AG04450 (cell line): ENCODE measurements around the gene KYAT1. TPM values are rescaled to one million over a fixed set of nuclear protein-coding genes. Genes with fewer than 3 reads are reported as not detected.

Source experiments
- CTCF ChIA-PET: fragments of 300-600, 350-600 bp; formaldehyde crosslinking; extraction: SDS; loops from one replicate; lab custom pipeline; 2022; ENCODE audit warnings: antibody characterized with exemption, inconsistent platforms; lab: Charles Lee
- POLR2A ChIA-PET: fragments of 350-600 bp; formaldehyde crosslinking; extraction: SDS; loops from one replicate; lab custom pipeline; 2021; ENCODE audit warnings: antibody characterized with exemption, inconsistent platforms; lab: Yijun Ruan, JAX
- DNase-seq: peaks from one replicate; pipeline ENCODE4 v3.0.0-alpha.2; 2011; ENCODE audit warnings: low read depth, low spot score
- H3K27ac ChIP-seq: one replicate; pipeline ENCODE4 v1.5.1; 2012; ENCODE audit warnings: low read depth, low read length, control low read depth
- H3K27me3 ChIP-seq: one replicate; pipeline ENCODE4 v1.6.0; 2012; ENCODE audit warnings: low read length; ENCODE audit not compliant: control insufficient read depth, insufficient read depth
- H3K4me3 ChIP-seq: 2 replicates; pipeline ENCODE4 v1.5.1; 2011; ENCODE audit warnings: mild to moderate bottlenecking, low read depth, low read length, control low read depth
- H3K9me3 ChIP-seq: 2 replicates; pipeline ENCODE4 v1.5.1; 2012; ENCODE audit warnings: low read length; ENCODE audit not compliant: control insufficient read depth, insufficient read depth
- polyA plus RNA-seq: library from polyadenylated mRNA; depleted of rRNA; stranded (reverse); fragments of >200 nt; gene quantifications from 2 replicates; pipeline ENCODE4 v1.2.3, GENCODE V29; 2011
- TF ChIP-seq, protein P1 (sequence below): IDR thresholded peaks from 2 replicates; pipeline ENCODE4 v1.5.1; 2011; ENCODE audit warnings: low read depth, low read length, control low read depth, inconsistent platforms

Gene KYAT1
- polyA plus RNA-seq, 1 experiment = 5.2 TPM

DNA sequence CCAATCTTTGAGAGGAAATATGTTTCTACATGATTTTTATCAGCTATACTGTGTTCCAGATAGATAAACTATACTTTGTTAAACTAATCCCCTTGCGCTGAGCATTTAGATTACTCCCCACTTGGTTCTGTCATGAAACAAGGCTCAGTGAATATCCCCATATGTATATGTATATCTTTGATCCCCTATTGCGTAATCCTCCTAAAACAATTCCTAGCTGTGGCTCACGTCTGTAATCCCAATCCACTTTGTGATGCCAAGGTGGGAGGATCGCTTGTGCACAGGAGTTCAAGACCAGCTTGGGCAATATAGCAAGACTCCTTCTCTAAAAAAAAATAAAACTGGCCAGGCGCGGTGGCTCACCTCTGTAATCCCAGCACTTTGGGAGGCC is 41.7 kb upstream of the KYAT1 start:
- Histone ChIP-seq H3K4me3 (no peak overlapping the region), H3K27ac (no peak overlapping the region), H3K9me3 (no peaks in the 10 kb centered on the region), H3K27me3 (no peaks in the 10 kb centered on the region)
- ChIA-PET CTCF (interaction anchor here (0.7 to 4.3 kb wide), 3 partner anchors 41 to 105 kb away, joined by 3 to 14 read pairs (median 4); partner anchors contain the start of gene ENDOG), POLR2A (interaction anchor here (0.7 kb wide), 1 partner anchor 115 kb away, joined by 4 read pairs; no protein-coding TSS in a partner anchor)
- DNase-seq = no peak
- TF ChIP-seq, protein P1, sequence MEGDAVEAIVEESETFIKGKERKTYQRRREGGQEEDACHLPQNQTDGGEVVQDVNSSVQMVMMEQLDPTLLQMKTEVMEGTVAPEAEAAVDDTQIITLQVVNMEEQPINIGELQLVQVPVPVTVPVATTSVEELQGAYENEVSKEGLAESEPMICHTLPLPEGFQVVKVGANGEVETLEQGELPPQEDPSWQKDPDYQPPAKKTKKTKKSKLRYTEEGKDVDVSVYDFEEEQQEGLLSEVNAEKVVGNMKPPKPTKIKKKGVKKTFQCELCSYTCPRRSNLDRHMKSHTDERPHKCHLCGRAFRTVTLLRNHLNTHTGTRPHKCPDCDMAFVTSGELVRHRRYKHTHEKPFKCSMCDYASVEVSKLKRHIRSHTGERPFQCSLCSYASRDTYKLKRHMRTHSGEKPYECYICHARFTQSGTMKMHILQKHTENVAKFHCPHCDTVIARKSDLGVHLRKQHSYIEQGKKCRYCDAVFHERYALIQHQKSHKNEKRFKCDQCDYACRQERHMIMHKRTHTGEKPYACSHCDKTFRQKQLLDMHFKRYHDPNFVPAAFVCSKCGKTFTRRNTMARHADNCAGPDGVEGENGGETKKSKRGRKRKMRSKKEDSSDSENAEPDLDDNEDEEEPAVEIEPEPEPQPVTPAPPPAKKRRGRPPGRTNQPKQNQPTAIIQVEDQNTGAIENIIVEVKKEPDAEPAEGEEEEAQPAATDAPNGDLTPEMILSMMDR = no peak

- Histone ChIP-seq H3K9me3 (no peaks in the 10 kb centered on the region), H3K4me3 (peak overlapping the region; percentile 56), H3K27me3 (no peaks in the 10 kb centered on the region), H3K27ac (peak overlapping the region; percentile 52)
- DNase-seq = no peak
- ChIA-PET POLR2A (interaction anchor here (0.6 to 0.8 kb wide), 5 partner anchors 15 to 159 kb away, joined by 3 to 6 read pairs (median 5); partner anchors contain the start of gene DOLPP1), CTCF (interaction anchor here (0.8 to 4.3 kb wide), 3 partner anchors 59 to 106 kb away, joined by 3 to 14 read pairs (median 5); partner anchors contain the start of genes ENDOG and SH3GLB2)
- TF ChIP-seq, protein P1 = peak; percentile 7; the same call in 1 of the 2 replicates
These were observed 40.4 kb upstream of the KYAT1 start for GRCh38 chr9:128921881-128922763.

- Histone ChIP-seq H3K27ac (peak within 1 kb of the TSS; percentile 52), H3K9me3 (no peaks in the 10 kb centered on the region; the same call in 1 of the 2 replicates), H3K4me3 (peak within 1 kb of the TSS; percentile 56), H3K27me3 (no peaks in the 10 kb centered on the region)
- TF ChIP-seq, protein P1 = no peak
- POLR2A ChIA-PET = interaction anchor here (0.5 to 1.0 kb wide), 2 partner anchors 19 to 28 kb away, joined by 3 read pairs; no protein-coding TSS in a partner anchor
- CTCF ChIA-PET = interaction anchor here (0.6 kb wide), 1 partner anchor 52 kb away, joined by 3 read pairs; no protein-coding TSS in a partner anchor
- no peak for DNase-seq
These were observed 38.8 kb upstream of the KYAT1 start, which contains the start of gene PHYHD1 for GRCh38 chr9:128920381-128921058. TSS of gene PHYHD1 (plus strand) at chr9:128920982. CDS start at chr9:128922324, 1,342 bp downstream.

DNA sequence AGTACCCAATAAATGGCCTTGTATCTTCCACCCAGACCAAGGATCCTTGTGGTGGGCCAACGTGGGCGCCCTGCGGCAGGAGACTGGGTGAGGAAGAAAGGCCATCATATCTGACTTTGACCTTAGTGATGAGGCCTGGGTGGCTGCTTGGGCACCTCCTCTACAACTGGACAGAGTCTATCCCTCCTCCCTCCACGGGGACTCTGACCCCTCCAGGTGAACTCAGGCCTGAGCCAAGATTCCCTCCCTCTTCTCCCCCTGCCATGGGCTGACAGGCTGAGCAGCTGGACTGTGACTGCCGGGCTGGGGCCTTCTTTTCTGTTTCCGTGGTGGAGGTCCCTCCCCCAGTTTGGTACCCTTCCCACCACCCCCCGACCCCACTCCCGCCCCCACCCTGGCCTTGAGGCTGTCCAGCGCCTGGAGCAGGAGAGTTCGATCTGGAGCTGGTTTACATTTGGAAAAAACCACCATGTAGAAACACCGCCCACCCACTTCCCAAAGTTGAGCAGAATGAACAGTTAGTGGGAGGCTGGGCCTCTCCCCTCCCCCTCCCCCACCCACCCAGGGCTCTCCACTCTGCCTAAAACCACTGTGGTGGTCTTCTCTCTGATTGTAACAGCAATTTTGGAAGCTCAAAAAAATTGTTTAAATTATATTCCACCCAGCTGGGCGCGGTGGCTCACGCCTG is 37.8 kb upstream of the KYAT1 start:
- ChIA-PET POLR2A (interaction anchor here (0.5 to 1.0 kb wide), 2 partner anchors 18 to 29 kb away, joined by 3 read pairs; no protein-coding TSS in a partner anchor), CTCF (interaction anchor here (1.4 to 1.7 kb wide), 2 partner anchors 9 to 56 kb away, joined by 3 to 4 read pairs; no protein-coding TSS in a partner anchor)
- Histone ChIP-seq H3K27me3 (no peaks in the 10 kb centered on the region), H3K9me3 (no peaks in the 10 kb centered on the region; the same call in 1 of the 2 replicates), H3K4me3 (no peak overlapping the region), H3K27ac (no peak overlapping the region)
- TF ChIP-seq, protein P1 = no peak
- no peak for DNase-seq
